Urinary bladder (tissue), 4 donors: ENCODE data around the gene ADGRB3. TPM values are rescaled to one million over a fixed set of nuclear protein-coding genes. Genes with fewer than 3 reads are reported as not detected.

Experiments used
- DNase-seq: peaks from one replicate; pipeline ENCODE4 v3.0.0-alpha.2; 2015; ENCODE audit errors: extremely low spot score
- H3K27ac ChIP-seq: one replicate; pipeline ENCODE4 v1.5.1; 2013; ENCODE audit warnings: low read depth, mild to moderate bottlenecking, moderate library complexity
- H3K36me3 ChIP-seq: one replicate; pipeline ENCODE4 v1.6.1; 2013; ENCODE audit warnings: mild to moderate bottlenecking, moderate library complexity; ENCODE audit not compliant: insufficient read depth
- H3K4me1 ChIP-seq: one replicate; pipeline ENCODE4 v1.6.1; 2013; ENCODE audit warnings: mild to moderate bottlenecking, moderate library complexity; ENCODE audit not compliant: insufficient read depth
- H3K4me3 ChIP-seq: one replicate; pipeline ENCODE4 v1.5.1; 2013; ENCODE audit warnings: low read depth, low read length
- WGBS: extraction: QIAGEN DNeasy Blood & Tissue Kit; methylation state at CpG from one replicate; pipeline ENCODE4 v1.1.7; 2013; 5-methylcytosine and 5-hydroxymethylcytosine counted together
- polyA plus RNA-seq: library from polyadenylated mRNA; stranded (reverse); fragments of 200-250 nt; gene quantifications from one replicate; pipeline ENCODE4 v1.2.3, GENCODE V29; 2013
- total RNA-seq: library from RNA; depleted of rRNA; stranded (reverse); fragments of >200 nt; gene quantifications from one replicate; pipeline ENCODE4 v1.2.3, GENCODE V29; 2014
- donor health status: healthy with polysubstance abuse.
- donor health status: healthy.

ADGRB3 gene
- total and polyA plus RNA-seq, 2 donors: 4.7 to 29.4 TPM

DNA sequence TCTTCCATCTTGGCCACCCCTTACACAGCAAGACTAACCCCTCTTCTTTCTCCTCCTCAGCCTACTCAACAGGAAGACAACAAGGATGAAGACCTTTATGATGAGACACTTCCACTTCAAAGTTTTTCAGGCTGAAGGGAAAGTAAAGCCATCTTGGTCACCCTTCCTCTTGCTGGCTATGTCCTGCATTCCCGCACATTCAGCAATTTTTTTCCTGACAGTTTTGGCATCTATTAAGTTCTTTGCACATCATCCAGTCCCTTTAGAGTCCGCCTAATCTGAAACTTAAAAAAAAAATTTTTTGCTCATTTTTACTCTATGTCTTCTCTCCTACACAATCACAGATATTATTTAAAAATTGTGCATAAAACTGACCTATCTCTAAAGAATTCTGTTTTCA, 668.3 kb downstream of the ADGRB3 start:
- no peaks in the 10 kb centered on the region for H3K4me1 ChIP-seq
- no peak overlapping the region for H3K27ac ChIP-seq
- H3K36me3 ChIP-seq: no peaks in the 10 kb centered on the region
- 88% methylated on average over 2 of the region's 2 CpGs for WGBS
- H3K4me3 ChIP-seq: no peak overlapping the region
- no peak for DNase-seq

DNA sequence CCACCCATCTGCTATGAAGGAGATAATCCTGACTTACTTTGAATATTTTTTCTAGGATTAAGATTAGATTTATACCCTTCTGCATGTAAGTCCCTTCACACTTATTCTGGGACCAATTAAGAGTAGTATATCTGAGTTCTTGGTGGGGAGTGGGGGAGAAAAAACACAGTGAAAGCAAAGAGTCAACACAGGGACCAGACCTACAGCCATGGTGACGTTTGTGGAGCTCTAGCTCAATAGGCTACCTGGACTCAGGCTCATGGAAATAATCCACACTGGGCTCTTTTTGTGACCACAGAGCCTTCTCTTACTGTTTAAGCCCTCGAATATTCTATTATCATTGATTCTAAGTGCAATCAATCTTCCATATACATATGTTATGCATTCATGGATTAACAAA, 670.4 kb downstream of the ADGRB3 start:
- Histone ChIP-seq H3K4me1 (no peaks in the 10 kb centered on the region), H3K36me3 (no peaks in the 10 kb centered on the region), H3K27ac (no peak overlapping the region), H3K4me3 (no peak overlapping the region)
- WGBS: 80% methylated on average over 2 of the region's 2 CpGs
- no peak for DNase-seq

DNA sequence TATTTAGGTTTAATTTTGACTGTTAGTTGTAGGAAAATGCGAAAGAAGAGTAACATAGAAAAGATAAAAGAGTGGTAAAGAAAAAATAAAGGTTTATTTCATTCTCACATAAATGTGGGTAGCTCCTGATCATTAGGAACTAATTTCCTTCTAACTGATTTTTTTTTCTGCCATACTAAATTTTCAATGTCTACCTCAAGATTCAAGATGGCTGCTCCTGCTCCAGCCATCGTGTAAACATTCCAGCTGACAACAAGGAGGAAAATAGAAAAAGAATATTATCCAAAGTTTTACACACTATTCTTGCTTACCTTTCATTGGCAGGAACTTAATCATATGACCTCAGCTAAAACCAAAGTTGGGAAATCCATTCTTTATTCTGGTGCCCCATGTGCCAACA, 673.5 kb downstream of the ADGRB3 start:
- Histone ChIP-seq H3K27ac (no peak overlapping the region), H3K4me1 (no peaks in the 10 kb centered on the region), H3K4me3 (no peak overlapping the region), H3K36me3 (no peaks in the 10 kb centered on the region)
- no peak for DNase-seq
- 93% methylated on average over 2 of the region's 2 CpGs for WGBS

DNA sequence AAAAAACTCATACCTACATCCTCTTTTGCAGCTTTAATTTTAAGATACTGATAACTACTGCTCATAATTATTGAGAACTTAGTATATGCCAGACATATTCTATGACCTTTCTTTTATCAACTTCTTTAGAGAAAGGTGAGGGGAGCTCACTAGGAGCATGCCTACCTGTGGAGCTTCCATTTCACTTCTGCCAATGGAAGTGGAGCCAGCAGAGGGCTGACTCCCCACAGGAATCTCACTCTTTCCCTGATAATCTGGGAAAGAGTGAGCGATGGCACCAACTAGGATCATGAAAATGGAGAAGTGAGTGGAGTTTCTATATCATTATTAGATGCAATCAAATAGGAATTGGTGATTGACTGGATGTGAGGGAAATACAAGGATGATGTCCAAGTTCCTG, 676.8 kb downstream of the ADGRB3 start:
- Histone ChIP-seq H3K27ac (no peak overlapping the region), H3K36me3 (no peaks in the 10 kb centered on the region), H3K4me3 (no peak overlapping the region), H3K4me1 (no peaks in the 10 kb centered on the region)
- 95% methylated on average over 1 of the region's 1 CpG for WGBS
- no peak for DNase-seq

DNA sequence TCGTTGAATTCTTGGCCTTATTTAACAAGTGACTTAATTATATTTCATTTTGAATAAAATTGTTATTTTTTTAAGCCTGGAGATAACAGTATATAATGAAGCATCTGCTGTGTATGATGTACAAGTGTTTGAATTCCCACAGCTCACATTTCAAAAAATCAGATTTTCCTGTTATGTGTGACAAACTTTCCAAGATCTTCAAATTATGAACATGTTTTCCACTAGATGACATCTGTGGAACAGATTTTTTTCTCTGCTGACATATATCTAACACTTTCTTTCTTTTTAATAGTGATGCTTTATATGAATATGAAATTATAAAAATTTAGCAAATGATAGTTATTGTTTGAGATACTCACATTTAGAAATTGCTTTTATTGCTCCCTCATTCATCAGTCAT, 678.9 kb downstream of the ADGRB3 start:
- Histone ChIP-seq H3K4me1 (no peaks in the 10 kb centered on the region), H3K27ac (no peak overlapping the region), H3K4me3 (no peak overlapping the region), H3K36me3 (no peaks in the 10 kb centered on the region)
- 82% methylated on average over 1 of the region's 1 CpG for WGBS
- no peak for DNase-seq

DNA sequence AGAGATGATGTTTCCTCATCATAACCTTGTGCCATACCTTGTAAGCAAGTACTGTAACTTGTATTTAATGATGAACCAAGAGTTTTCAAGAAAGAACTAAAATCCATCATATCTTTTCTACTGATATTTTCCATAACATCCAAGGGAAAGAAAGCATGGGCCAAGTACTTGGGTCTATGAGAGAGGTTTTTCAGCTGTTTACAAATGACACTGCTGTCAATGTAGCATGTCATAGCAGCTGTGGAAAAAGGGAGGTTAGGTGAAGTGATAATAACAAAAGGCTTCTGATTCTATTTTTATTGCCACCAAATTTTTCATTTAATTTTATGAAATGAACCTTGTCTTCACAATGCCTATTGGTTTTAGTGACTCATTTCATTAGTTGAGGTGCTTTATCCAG, 679.4 kb downstream of the ADGRB3 start:
- Histone ChIP-seq H3K27ac (no peak overlapping the region), H3K36me3 (no peaks in the 10 kb centered on the region), H3K4me1 (no peaks in the 10 kb centered on the region), H3K4me3 (no peak overlapping the region)
- DNase-seq: no peak

DNA sequence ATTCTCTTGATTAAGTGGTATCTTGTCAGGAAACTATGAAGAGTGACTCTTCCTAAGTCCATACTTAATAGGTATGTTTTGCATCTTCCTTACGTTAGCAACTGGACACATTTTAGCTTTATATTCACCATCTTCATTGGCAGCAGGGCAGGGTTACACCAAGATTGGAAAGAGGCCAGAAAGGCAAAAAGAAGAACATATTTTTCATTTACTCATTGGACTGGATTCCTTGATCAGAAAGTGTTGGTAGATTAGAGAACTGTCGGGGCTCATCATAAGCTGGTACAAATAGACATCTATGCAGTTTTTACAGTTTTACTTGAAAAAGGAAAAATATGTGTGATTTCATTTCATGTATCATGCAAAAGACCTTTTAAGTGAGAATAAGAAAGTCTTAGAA, 696.8 kb downstream of the ADGRB3 start:
- H3K27ac ChIP-seq: no peak overlapping the region
- H3K4me3 ChIP-seq: no peak overlapping the region
- H3K36me3 ChIP-seq: no peaks in the 10 kb centered on the region
- no peaks in the 10 kb centered on the region for H3K4me1 ChIP-seq
- DNase-seq: no peak
- WGBS: 94% methylated on average over 2 of the region's 2 CpGs

DNA sequence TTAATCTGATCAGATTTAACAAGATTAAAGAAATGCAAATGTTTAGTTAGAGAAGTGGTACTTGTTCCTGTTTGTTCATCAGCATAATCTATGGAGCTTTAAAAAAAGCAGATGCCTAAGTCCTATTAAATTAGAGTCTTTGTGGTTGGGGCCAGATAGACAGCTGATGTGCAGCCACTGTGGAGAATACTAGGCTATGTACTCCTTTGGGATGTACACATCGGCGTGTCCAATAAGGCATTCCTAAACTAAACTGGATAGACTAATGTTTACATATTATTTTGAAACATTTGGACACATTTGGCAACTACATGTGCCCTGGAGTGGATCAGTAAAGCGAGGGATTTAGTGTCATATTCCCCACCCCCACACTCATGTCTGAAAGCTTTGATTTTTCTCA, 702.2 kb downstream of the ADGRB3 start:
- Histone ChIP-seq H3K4me3 (no peak overlapping the region), H3K27ac (no peak overlapping the region), H3K36me3 (no peaks in the 10 kb centered on the region), H3K4me1 (no peaks in the 10 kb centered on the region)
- WGBS: 37% methylated on average over 3 of the region's 3 CpGs
- no peak for DNase-seq

DNA sequence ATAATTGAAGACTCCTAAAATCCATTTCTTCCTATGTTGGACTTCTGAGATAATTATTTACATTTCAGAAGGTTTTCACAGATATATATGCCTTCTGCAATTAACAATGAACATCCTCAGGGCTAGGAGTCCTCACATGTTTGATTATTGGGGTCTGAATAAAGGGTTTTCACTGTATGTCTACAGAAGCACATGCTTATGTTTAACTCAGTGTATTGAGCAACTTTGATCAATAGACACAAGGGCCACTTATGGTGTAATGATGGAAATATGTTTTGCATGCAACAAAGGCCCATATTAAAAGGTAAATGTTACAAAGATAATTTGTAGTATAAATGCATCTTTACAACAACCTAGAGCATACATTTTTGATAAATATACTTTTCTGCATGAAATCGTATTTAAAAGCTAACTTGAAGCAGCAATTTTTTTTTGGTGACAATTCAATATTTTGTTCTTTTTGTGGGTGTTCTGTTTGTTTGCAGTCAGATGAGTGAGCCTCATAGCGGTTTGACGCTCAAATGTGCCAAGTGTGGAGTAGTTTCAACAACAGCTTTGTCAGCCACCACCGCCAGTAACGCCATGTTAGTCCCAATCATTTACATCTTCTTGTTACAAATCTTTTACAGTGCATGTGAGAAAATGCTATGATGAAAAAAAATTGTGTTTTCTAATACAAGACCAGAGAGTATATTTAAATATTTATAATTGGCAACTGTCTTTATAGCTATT, 703.5 kb downstream of the ADGRB3 start:
- H3K36me3 ChIP-seq: no peaks in the 10 kb centered on the region
- H3K27ac ChIP-seq: no peak overlapping the region
- no peaks in the 10 kb centered on the region for H3K4me1 ChIP-seq
- no peak for DNase-seq
- H3K4me3 ChIP-seq: no peak overlapping the region
- WGBS: 95% methylated on average over 5 of the region's 5 CpGs

DNA sequence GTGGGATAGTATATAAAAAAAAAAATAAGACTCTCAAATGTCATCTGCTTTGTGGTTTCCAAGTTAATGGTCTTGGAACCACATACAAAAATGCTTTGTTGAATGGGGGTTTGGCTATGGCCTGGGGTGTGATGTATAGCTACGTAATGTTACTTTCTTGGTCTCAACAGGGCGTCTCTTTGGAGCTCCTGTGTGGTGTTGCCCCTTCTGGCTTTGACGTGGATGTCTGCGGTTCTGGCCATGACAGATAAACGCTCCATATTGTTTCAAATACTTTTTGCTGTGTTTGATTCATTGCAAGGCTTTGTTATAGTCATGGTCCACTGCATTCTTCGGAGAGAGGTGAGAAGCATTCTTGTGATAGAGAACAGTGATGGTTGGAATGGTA, 704.1 kb downstream of the ADGRB3 start:
- no peak for DNase-seq
- Histone ChIP-seq H3K4me1 (no peaks in the 10 kb centered on the region), H3K36me3 (no peaks in the 10 kb centered on the region), H3K27ac (no peak overlapping the region), H3K4me3 (no peak overlapping the region)
- 93% methylated on average over 6 of the region's 6 CpGs for WGBS

DNA sequence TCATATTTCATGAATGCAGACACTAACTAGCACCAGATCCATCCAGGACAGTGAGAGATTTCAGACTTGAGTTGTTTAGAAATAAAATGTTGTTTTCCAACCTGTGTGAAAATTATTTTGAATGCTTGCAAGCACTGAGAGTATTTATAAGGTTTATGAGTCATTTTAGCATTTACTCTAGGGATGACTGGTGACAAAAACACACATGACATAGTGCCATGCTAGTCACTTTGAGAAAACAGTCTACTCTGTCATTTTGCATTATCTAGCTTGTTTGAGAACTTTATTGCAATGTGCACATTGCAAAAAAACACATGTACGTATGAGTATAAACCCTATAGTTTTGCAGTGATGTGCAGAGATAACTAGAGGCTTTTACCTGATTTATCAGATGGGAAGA, 705.1 kb downstream of the ADGRB3 start:
- H3K27ac ChIP-seq: no peak overlapping the region
- H3K4me1 ChIP-seq: no peaks in the 10 kb centered on the region
- WGBS: 91% methylated on average over 1 of the region's 1 CpG
- no peak for DNase-seq
- H3K4me3 ChIP-seq: no peak overlapping the region
- no peaks in the 10 kb centered on the region for H3K36me3 ChIP-seq

DNA sequence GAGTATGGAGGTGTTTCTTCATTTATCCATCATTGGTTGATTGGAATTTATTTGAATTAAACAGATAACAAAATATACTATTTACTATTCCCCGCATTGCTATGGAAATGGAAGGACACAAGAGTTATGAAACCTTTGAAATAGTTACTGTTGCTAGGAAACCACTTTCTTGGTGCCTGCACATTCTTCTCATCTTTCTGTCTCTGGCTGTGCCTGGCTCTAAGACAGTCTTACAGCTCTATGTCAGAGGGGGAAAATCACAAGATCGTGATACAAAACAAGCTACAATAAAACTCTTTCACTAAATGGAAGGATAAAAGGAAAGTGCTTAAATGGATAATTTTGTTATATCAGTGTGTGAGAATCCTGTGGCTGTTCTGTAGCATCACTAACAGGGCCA, 708.8 kb downstream of the ADGRB3 start:
- no peaks in the 10 kb centered on the region for H3K4me1 ChIP-seq
- WGBS: 36% methylated on average over 2 of the region's 2 CpGs
- H3K27ac ChIP-seq: no peak overlapping the region
- H3K4me3 ChIP-seq: no peak overlapping the region
- H3K36me3 ChIP-seq: no peaks in the 10 kb centered on the region
- DNase-seq: peak; percentile 14

DNA sequence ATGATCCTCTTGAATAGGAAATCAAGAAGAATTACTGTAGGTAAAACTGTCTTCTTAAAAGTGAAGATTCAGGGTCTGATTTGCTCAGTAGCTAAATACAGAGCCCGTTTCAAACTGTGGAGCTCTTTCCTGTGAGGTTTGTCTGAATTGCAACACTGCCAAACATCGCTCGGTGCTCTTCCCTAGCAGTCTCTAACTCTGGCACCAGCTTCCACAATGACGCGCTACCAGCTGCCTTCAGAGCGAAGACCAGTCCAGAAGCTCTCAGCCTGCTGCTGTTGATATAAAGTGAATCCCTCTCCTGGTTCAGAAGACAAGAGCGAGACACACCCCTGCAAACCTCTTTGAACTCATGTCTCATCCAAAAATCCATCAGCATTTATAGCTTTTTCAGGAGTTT, 714.7 kb downstream of the ADGRB3 start:
- H3K36me3 ChIP-seq: no peaks in the 10 kb centered on the region
- no peaks in the 10 kb centered on the region for H3K4me1 ChIP-seq
- no peak overlapping the region for H3K27ac ChIP-seq
- no peak overlapping the region for H3K4me3 ChIP-seq
- DNase-seq: no peak
- 35% methylated on average over 7 of the region's 7 CpGs for WGBS

DNA sequence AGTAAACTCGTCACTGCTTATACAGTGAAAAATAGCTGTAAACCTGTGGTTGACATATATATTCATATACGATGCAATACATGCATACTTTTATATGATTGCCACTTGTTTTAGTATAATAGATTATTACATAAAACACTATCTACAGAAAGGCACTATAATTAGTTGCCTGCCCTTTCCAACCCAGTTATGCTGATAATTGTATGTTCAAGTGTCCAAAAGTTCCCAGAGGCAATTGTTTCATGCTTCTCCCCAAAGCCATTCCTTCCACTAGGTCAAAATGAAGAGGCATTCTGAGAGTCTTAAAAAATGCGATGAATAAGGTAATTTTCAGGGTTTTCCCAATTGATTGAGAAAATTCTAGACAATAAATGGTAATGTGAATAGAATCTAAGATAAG, 727.1 kb downstream of the ADGRB3 start:
- Histone ChIP-seq H3K27ac (no peak overlapping the region), H3K4me1 (no peaks in the 10 kb centered on the region), H3K36me3 (no peaks in the 10 kb centered on the region), H3K4me3 (no peak overlapping the region)
- DNase-seq: no peak
- 90% methylated on average over 3 of the region's 3 CpGs for WGBS

DNA sequence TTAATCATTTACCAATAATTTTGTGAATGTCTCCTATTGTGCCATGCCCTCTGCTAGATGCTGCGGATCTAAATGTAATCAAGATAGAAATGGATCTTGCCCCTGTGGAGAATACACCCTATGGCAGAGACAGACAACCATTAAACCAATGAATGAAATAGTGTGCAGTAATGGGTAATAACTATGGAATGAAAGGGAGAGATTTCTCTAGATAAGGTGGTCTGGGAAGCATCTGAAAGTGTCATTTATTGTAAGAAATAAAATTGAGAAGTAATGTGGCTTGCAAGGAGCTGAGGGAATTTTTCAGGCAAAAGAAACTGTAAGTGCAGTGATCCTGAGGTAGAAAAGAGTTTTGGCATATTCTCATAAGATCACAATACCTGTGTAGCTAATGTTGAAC, 731.7 kb downstream of the ADGRB3 start:
- H3K36me3 ChIP-seq: no peaks in the 10 kb centered on the region
- no peaks in the 10 kb centered on the region for H3K4me1 ChIP-seq
- no peak overlapping the region for H3K27ac ChIP-seq
- no peak for DNase-seq
- H3K4me3 ChIP-seq: no peak overlapping the region
- WGBS: 87% methylated on average over 1 of the region's 1 CpG
